ENCODE measurements around the gene PCSK7. TPM values are rescaled to one million over a fixed set of nuclear protein-coding genes. Genes with fewer than 3 reads are reported as not detected.

The PCSK7 gene
- polyA plus RNA-seq, 10 donors = 17.8 to 33.1 (median 22.9) TPM

DNA sequence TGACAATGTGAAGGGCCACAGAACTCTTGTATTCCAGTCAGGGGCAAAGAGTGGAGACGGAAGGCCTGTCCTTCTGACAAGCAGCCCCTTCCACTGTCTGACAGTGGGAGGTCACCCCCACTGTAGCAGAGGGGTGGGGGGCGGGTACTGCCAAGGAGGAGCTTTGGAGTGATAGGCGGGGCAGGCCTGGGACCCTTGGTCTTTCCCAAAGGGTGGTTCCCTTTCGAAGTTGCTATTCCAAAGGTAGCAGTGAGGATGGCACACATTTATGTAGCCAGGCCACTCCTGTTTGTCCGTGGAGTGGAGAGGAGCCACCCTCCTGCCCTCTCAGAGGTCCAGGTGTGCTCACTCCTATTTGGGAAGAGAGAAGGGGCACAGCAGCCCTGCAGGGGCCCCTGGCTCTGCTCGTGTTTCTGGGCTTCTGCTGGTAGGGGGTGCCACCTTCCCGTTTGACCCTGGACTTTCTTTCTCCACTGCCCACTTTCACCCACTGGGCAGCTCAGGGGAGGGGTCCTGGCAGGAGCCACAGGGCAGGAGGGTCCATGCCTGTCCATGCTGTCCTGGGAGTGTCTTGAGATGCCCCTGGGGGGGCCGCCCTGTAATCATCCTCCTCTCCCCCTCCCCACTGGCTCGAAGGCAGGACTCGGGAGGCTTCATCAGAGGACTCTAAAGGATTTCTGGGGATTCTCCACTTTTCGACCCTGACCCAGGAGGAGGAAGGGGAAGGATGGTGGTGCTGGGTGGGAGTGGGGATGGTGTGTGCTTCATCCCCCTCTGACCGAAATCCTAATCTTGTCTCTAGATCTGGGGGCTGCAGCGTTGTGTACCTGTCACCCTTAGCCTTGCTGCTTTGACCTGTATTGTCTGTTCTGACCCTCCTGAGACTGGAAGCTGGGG, 31.7 kb downstream of the PCSK7 start:
- no peak for DNase-seq

DNA sequence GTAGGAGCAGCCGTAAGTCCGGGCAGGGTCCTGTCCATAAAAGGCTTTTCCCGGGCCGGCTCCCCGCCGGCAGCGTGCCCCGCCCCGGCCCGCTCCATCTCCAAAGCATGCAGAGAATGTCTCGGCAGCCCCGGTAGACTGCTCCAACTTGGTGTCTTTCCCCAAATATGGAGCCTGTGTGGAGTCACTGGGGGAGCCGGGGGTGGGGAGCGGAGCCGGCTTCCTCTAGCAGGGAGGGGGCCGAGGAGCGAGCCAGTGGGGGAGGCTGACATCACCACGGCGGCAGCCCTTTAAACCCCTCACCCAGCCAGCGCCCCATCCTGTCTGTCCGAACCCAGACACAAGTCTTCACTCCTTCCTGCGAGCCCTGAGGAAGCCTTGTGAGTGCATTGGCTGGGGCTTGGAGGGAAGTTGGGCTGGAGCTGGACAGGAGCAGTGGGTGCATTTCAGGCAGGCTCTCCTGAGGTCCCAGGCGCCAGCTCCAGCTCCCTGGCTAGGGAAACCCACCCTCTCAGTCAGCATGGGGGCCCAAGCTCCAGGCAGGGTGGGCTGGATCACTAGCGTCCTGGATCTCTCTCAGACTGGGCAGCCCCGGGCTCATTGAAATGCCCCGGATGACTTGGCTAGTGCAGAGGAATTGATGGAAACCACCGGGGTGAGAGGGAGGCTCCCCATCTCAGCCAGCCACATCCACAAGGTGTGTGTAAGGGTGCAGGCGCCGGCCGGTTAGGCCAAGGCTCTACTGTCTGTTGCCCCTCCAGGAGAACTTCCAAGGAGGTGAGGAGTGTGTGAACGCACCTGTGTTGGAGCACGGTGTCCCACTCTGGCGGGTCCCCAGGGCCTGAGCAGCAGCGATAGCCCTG, 32.6 kb downstream of the PCSK7 start, which contains the start of gene TAGLN:
TAGLN (plus strand) TSS at position 318 of the 863 bp plus-strand sequence. CDS start 3,644 bp downstream, outside the sequence.
- peak; percentile 72 to 95 (median 87) for DNase-seq

DNA sequence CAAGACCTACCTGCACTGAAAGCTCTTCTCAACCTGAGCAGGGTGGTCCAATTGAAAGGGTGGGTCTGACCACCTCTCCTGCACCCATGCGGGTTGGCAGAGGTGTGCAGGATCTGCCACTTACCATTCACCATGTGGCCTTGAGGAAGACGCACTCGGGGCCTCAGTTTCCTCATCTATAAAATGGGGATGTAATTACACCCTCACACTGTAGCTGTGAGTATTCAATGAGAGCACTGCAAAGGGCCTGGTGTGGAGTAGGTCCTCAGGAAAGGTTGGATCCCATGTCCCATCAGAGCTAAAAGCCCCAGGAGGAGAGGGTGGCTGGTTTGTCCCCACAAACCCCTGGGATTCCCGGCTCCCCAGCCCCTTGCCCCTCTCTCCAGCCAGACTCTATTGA, 33.3 kb downstream of the PCSK7 start:
- DNase-seq = no peak

DNA sequence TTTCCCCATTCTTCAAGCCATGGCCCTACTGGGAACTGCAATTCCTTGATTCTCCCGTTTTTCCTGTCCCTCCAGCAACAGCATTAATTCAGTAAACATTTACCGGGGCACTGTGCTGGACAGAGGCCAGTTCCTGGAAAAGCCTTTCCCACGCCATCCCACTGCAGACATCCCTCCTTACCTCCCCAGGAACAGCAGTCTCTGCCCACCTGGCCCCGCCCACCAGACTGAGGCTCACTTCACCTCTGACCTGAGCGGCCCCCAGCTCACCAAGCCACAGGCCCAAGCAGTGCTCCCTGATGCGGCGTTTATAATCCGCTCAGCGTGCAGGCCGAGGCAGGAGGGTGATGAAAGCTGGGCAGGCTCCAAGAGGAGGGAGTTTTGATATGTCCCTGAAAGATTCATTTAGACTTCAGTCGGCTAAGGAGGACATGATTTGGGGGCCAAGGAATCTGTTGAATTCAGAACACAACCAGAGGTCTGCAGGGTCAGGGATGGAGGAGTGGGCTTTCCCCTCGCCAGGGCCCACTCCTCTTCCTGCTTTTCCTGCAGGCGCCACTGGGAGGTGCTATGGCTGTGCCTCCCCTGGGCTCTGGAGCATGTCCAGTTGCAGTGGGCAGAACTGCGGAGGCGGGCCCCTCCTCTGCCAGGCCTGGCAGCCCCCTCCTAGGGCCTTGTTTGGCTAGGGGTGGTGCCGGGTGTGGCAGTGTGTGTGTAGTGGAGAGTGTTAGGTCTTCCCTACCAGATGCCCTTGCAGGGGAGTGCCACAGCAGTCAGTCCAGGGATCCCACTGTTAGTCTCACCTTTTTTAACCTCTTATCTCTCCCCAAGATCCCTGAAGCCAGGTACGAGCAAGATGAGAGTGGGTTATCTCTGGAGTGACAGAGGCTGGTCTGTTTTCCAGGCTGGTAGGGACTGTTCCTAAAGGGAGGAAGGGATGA, 34.1 kb downstream of the PCSK7 start:
- DNase-seq = no peak

DNA sequence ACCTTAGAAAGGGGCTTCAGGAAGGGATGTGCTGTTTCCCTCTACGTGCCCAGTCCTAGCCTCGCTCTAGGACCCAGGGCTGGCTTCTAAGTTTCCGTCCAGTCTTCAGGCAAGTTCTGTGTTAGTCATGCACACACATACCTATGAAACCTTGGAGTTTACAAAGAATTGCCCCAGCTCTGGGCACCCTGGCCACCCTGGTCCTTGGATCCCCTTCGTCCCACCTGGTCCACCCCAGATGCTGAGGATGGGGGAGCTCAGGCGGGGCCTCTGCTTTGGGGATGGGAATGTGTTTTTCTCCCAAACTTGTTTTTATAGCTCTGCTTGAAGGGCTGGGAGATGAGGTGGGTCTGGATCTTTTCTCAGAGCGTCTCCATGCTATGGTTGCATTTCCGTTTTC, 34.9 kb downstream of the PCSK7 start:
- DNase-seq = no peak

DNA sequence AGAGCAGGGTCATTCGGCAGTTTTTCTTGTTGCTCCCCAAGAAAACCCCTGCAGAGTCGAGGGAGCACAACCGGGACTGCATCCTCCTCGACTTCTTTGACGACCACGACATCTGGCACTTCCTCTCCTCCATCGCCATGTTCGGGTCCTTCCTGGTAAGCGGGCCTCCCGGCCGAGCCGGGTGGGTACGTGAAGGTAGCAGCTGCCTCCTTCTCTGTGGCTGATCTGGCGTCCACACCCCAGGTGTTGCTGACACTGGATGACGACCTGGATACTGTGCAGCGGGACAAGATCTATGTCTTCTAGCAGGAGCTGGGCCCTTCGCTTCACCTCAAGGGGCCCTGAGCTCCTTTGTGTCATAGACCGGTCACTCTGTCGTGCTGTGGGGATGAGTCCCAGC, 36.1 kb downstream of the PCSK7 start:
- DNase-seq = no peak

DNA sequence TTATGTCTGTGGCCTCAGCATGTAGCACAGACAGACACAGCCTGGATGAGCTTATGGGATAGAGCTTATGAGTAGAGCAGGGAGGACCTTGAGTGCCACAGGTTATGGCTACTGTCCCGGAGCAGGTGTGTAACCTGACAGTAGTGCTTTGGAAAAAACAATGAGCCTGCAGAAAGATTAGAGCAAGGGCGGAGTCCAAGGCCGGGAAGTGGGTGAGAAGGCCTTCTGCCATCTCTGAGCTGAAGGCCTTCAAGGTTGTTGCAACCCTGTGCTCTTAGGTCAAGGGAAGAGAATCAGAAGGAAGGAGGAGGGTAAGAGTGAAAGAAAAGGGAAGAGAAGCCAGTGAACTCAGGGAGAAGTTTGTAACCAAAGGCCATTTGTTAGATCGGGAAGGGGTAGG, 36.6 kb downstream of the PCSK7 start:
- DNase-seq = no peak

DNA sequence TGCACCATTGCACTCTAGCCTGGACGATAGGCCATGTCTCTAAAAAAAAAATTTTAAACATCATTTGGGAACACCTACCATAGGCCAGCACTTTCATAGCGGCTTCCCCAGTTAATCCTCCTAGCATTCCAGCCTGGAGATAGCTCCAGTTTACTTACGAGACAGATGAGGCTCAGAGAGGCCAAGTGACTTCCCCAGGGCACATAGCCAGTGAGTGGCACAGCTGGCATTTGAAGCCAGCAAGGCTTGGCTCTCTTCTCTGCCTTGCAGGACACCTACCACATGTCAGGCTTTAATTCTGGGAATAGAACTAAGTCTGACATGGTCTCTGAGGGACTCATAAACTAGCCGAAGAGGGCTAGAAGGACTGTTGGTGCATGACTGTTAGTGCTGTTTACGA, 37.6 kb downstream of the PCSK7 start:
- no peak for DNase-seq

DNA sequence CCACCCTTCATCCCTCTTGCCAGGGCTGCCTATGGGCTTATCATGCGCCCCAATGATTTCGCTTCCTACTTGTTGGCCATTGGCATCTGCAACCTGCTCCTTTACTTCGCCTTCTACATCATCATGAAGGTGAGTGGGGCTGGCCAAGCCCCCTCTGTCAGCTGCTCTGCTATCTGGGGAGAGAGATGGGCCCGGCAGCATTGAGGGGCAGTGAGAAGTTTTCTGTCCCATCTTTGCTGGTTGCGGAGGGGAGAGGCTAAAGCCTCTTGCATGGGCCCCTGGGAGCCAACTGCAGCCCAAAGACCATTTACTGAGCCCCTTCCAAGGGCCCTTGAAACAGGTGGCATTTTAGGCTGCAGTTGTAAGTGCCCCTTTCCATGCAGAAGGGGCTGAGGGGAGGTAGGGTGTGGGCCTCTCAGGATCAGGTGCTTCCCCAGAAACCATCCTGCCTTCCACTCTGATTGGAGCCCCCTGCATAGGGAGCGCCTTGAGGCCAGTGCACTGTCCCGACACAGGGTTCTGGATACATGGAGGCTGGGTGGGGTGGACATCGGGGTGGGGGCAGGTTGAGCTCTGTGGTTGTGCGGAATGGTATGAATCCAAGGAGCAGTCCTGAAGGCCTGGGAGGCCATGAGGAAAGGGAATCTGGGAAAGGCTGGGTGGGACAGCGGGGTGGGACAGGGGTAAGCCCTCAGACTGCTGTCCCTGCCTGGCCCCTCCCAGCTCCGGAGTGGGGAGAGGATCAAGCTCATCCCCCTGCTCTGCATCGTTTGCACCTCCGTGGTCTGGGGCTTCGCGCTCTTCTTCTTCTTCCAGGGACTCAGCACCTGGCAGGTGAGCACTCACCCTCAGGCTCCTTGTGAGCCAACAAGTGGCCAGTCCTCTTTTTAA, 38.5 kb downstream of the PCSK7 start:
- no peak for DNase-seq

DNA sequence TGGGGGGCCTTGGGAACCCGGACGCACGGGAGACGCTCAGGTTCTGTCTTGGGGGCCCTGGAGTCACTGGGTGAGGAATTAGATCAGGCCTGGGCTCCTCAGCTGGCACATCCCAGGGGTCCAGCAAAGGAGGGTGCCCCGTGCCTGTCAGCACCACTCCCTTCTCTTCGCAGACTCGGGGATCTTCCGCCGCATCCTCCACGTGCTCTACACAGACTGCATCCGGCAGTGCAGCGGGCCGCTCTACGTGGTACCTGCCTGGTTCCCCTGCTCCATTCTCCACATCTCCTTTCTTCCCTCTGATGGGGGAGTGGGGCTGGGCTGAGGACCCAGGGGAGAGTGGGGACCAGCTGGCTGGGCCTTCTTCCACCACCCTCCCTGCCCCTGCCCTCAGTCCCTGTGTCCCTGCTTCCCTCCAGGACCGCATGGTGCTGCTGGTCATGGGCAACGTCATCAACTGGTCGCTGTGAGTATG, 39.4 kb downstream of the PCSK7 start:
- DNase-seq = no peak

DNA sequence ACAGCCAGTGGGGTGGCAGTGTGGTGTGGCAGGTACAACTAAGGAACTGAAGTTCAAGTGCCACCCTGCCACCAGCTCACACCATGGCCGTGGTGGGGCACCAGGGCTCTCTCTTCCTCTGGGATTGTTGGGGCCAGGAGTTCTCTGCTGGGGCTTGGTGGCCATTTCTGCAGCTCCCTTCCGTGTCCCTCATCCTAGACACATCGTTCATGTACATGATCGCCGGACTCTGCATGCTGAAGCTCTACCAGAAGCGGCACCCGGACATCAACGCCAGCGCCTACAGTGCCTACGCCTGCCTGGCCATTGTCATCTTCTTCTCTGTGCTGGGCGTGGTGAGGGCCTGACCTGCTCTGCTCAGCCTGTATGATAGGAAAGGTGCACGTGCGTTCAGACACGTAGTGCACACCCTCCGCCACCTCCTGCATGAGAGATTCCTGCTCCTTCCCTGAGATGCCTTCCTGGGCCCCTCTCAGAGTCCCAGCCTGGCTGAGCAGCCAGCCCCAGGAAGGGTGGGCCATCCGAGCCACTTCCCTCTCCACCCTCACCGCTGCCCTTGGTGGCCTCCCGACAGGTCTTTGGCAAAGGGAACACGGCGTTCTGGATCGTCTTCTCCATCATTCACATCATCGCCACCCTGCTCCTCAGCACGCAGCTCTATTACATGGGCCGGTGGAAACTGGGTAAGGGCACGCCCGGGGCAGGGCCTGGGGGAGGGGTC, 40.0 kb downstream of the PCSK7 start:
- no peak for DNase-seq

DNA sequence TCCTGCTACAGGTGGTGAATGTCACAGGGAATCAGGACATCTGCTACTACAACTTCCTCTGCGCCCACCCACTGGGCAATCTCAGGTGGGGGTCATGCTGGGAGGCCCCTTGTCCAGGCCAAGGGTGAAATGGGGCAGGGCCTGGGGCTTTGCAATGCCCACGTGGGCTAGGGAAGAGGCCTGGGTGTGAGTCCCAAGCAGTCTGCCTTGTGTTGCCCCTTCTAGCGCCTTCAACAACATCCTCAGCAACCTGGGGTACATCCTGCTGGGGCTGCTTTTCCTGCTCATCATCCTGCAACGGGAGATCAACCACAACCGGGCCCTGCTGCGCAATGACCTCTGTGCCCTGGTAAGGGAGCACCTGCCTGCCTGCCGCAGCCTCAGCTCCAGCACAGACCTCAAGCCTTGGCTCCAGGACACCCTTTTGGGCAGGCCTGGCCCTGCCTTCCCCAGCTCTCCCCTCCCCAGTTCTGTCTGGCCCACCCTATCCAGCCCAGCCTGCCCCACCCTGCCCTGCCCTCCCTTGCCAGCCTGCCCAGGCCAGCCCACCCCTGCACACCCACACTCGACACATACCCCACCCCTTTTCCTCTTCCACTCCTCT, 41.8 kb downstream of the PCSK7 start:
- DNase-seq = no peak

DNA sequence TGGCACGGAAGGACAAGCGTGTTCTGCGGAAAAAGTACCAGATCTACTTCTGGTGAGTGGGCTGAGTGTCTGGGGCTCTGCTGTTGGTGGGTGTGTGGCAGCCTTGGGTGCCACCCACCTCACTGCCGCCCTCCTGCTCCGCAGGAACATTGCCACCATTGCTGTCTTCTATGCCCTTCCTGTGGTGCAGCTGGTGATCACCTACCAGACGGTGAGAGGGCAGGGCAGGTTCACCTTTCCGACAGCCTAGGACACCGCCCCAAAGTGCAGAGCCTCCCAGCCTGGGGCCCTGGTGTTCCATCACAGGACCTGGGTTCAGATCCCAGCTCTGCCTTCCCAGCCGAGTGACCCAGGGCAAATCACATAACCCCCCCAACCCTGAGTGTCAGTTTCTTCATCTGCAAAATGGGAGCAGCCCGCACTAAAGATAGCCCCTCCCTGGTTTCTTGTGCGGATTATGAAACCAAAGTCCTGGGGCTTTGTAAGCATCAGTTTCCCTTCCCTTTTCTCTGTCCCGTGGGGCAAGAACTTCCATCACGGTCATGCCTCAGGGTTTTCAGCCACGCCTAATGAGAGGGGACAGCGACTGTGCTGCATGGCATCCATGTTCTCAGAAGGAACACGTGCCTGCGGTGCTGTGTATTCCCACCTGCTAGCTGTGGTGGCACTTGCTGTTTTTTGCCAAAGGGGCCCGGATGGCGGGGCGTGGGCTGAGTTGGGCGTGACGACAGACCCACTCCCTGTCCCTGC, 42.5 kb downstream of the PCSK7 start:
- DNase-seq = no peak

DNA sequence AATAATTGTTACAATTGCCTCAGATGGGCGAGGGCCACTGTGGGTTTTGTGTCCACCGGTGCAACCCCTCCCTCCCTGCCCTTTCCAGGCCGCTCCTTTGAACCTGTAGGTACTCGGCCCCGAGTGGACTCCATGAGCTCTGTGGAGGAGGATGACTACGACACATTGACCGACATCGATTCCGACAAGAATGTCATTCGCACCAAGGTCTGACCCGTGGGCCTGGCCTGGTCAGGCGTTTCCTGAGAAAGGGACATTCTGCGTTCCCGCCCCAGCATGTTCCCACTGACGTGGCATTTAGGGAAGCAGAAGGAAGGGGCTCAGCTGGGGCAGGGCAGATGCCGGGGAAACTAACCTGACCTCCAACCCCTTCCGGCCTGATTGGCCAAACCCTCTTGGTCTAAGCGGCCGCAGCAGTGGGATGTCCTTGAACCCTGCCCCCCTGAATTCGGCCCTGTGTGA, 43.2 kb downstream of the PCSK7 start:
- no peak for DNase-seq

DNA sequence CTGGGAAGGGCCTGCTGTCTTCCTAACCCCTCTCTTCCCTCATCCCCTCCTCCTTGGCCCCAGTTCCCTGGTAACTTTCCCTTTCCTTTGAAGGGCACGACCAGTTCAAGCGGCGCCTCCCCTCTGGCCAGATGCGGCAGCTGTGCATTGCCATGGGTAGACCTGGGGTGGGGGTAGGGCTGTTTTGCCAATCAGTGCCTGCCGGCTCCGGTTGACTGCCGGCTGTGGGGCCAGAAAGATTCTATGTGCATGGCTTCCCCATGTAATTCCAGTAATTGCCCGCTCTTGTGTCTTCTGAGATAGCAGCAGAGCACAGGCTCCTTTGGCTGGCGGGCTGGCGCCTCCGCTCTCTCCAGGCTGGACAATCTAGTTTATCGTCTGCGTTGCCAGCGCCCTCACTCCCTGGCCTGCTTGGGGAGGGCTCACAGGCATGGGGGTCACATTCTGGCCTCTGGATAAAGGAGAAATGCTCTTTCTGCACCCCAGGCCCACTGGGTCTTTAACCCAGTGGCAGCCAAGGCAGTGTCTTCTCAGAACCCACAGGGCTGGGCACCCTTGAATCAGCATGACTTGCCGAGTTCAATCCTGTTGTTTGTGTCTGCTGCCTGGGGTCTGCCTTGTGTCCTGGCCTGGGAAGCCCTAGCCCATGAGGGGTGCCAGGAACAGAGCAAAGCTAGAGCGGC, 43.9 kb downstream of the PCSK7 start:
- DNase-seq = no peak

DNA sequence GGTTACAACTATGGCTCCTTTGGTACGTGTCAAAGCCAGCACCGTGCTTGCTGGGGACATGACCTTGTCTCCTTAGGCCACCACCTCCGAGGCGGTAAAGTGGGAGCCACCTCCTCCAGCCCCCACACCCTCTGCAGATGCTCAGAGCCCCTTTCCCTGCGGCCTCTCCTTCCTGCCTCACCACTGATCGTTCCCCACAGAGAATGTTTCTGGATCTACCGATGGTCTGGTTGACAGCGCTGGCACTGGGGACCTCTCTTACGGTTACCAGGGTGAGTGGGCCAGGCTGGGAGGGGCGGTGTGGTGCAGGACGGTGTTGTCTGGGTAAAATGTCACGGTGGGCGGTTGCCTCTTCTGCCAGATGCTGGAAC, 44.5 kb downstream of the PCSK7 start:
- no peak for DNase-seq

DNA sequence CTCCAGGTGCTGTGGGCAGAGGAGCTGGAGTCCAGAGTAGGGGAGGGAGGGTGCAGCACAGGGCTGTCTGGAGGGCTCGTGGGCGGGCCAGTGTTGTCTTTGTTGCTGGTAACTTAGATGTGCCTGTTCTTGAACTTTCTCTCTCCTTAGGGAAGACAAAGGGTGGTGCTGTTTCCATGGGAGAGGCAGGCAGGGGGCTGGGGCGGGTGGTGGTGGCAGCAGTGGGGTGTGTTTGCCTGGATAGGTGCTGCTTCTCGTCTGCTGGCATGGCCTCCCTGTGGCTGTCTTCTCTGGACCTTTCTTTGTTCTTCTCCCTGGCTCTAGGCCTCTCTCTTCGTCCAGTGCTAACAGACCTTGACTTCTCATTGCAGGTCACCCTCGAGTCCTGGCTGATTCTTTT, 44.9 kb downstream of the PCSK7 start:
- no peak for DNase-seq

DNA sequence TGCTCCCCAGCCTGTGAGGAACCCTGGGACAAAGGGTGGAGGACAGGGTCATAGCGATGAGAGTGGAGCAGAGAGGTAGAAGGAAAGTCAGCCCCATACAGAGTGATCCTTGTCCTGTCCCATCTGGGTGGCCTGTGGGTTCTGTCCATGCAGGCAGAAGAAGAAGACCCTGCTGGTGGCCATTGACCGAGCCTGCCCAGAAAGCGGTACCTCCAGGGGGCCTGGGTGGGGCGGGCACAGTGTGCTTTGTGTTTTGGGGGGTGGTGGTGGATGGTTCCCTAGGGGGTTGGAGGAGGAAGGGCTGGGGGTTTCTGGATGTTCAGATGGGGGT, 45.5 kb downstream of the PCSK7 start:
- no peak for DNase-seq
